Measurements from ENCODE around the gene HK3. TPM values are rescaled to one million over a fixed set of nuclear protein-coding genes. Genes with fewer than 3 reads are reported as not detected.

HK3 gene
- total RNA-seq, result not detected in 2 replicates

GRCh38 chr5:176899296-176899891, at the start of gene HK3:
TSS of gene HK3 (minus strand) at chr5:176899346. CDS start at chr5:176896159, 3,187 bp downstream.

Other genes with a start within 250 kb of the HK3 start
- gene UNC5A, start 88.8 kb downstream of the HK3 start, total RNA-seq, result under 0.01 TPM in 1 of 2 replicates, not detected in the other
- gene UIMC1, start 107.4 kb upstream of the HK3 start, total RNA-seq, result 20.8 and 22.7 TPM in 2 replicates
- gene ZNF346, start 123.3 kb upstream of the HK3 start, total RNA-seq, result 14.3 and 14.7 TPM in 2 replicates
- 0.33 and 0.65 TPM in 2 replicates for gene FGFR4, start 187.6 kb upstream of the HK3 start, total RNA-seq
- 45.2 and 46.0 TPM in 2 replicates for gene NSD1, start 234.4 kb upstream of the HK3 start, total RNA-seq